ENCODE data around the gene WDR88. TPM values are rescaled to one million over a fixed set of nuclear protein-coding genes. Genes with fewer than 3 reads are reported as not detected.

Gene WDR88
- total RNA-seq, 2 experiments from 2014 or later = 0.38 TPM; not detected in 1

DNA sequence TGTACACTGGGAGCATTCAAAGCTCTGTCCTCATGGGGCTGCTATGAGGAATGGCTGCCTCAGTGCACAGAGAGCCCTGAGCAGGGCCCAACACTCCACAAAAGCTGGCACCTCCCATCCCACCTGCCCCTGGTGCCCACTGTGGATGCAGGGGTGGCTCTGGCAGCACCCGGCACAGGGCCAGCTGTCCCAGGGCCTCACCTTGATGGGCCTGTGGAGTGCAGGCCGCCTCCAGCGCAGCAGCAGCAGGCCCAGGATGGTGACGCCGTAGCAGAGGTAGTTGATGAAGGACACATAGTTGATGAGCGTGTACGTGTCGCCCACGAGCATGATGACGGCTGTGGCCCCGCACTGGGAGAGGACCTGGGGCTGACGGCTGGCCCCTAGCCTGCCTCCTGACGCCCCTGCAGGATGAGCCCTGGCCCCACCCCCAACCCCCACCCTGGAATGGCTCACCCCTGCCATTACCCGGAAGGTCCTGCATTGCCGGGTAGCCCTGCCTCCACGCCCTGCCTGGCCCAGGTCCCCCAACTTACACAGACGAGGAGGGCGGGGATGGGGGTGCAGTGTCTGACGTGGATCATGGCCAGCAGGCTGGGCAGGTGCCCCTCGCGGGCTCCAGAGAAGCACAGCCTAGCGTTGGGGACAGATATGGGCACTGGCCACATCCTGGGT, 78.5 kb downstream of the WDR88 start:
- ChIA-PET POLR2A (no interaction called here), CTCF (ENCODE audit: unreplicated experiment) (no interaction called here)
- Histone ChIP-seq H3K4me3 (ENCODE audit: low read depth, low read length, poor library complexity, severe bottlenecking) (no peak overlapping the region), H3K9me2 (ENCODE audit: insufficient read depth, low read length) (no peaks in the 10 kb centered on the region), H3K4me1 (ENCODE audit: insufficient read depth, low read length, poor library complexity, severe bottlenecking) (no peaks in the 10 kb centered on the region), H3K4me2 (ENCODE audit: low read length) (no peak overlapping the region), H3K27ac (ENCODE audit: low read depth, low read length, poor library complexity, severe bottlenecking) (no peak overlapping the region), H3K36me3 (ENCODE audit: insufficient read depth, low read length) (no peaks in the 10 kb centered on the region), H4K20me1 (ENCODE audit: insufficient read depth, low read length) (no peaks in the 10 kb centered on the region), H2AFZ (ENCODE audit: low read length) (no peak overlapping the region), H3K9me3 (ENCODE audit: low read length) (no peaks in the 10 kb centered on the region), H3K79me2 (ENCODE audit: insufficient read depth, low read depth, low read length) (no peaks in the 10 kb centered on the region)
- BruUV-seq (replicated peaks) = no TSS peak
- no peak for TF ChIP-seq EZH2phosphoT487 (IDR thresholded peaks at IDR 0.05; ENCODE audit: borderline replicate concordance, low read depth, low read length)
- TF ChIP-seq, protein P1, sequence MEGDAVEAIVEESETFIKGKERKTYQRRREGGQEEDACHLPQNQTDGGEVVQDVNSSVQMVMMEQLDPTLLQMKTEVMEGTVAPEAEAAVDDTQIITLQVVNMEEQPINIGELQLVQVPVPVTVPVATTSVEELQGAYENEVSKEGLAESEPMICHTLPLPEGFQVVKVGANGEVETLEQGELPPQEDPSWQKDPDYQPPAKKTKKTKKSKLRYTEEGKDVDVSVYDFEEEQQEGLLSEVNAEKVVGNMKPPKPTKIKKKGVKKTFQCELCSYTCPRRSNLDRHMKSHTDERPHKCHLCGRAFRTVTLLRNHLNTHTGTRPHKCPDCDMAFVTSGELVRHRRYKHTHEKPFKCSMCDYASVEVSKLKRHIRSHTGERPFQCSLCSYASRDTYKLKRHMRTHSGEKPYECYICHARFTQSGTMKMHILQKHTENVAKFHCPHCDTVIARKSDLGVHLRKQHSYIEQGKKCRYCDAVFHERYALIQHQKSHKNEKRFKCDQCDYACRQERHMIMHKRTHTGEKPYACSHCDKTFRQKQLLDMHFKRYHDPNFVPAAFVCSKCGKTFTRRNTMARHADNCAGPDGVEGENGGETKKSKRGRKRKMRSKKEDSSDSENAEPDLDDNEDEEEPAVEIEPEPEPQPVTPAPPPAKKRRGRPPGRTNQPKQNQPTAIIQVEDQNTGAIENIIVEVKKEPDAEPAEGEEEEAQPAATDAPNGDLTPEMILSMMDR (conservative IDR thresholded peaks at IDR 0.05; ENCODE audit: low read length) = no peak
- intact Hi-C loops (cut with micrococcal nuclease; ENCODE audit: unreplicated experiment) = no loop called here
- no peak for DNase-seq (ENCODE audit: low spot score)

DNA sequence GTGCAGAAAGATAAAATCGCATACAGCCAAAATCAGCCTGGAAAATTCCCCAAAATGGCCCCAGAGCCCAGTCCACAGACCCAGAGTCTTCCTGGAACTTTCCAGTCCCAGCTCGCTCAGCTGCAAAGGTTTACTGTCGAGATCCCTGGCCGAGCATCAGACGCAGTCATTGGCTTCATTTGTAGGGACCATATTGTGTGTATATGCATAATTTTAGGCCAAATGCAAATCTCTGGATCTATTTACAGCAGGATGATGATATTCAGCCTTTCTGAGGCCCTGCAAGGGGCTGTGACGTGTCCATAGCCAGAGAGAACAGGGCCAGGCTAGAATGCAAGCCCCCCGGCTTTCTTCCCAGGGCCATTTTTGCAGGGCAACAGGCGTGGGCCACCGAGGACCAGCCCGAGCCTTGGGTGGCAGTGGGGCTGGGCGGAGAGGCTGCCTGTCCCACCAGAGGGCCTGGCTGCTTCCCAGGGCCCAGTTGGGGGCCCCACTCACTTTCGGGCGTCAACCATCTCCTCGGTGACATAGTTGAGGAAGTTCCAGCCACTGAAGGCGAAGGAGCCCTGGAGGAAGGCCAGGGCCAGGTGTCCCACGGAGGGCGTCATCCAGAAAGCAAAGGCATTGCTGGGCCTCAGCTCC, 80.0 kb downstream of the WDR88 start:
- Histone ChIP-seq H3K79me2 (ENCODE audit: insufficient read depth, low read depth, low read length) (no peaks in the 10 kb centered on the region), H2AFZ (ENCODE audit: low read length) (no peak overlapping the region), H3K4me2 (ENCODE audit: low read length) (no peak overlapping the region), H3K36me3 (ENCODE audit: insufficient read depth, low read length) (no peaks in the 10 kb centered on the region), H3K4me1 (ENCODE audit: insufficient read depth, low read length, poor library complexity, severe bottlenecking) (no peaks in the 10 kb centered on the region), H4K20me1 (ENCODE audit: insufficient read depth, low read length) (no peaks in the 10 kb centered on the region), H3K9me2 (ENCODE audit: insufficient read depth, low read length) (no peaks in the 10 kb centered on the region), H3K27ac (ENCODE audit: low read depth, low read length, poor library complexity, severe bottlenecking) (no peak overlapping the region), H3K9me3 (ENCODE audit: low read length) (no peaks in the 10 kb centered on the region), H3K4me3 (ENCODE audit: low read depth, low read length, poor library complexity, severe bottlenecking) (no peak overlapping the region)
- intact Hi-C loops (cut with micrococcal nuclease; ENCODE audit: unreplicated experiment) = no loop called here
- POLR2A ChIA-PET = no interaction called here
- BruUV-seq (replicated peaks) = no TSS peak
- TF ChIP-seq EZH2phosphoT487 (IDR thresholded peaks at IDR 0.05; ENCODE audit: borderline replicate concordance, low read depth, low read length) = no peak
- TF ChIP-seq, protein P1 (conservative IDR thresholded peaks at IDR 0.05; ENCODE audit: low read length) = no peak
- DNase-seq (ENCODE audit: low spot score) = no peak
- CTCF ChIA-PET (ENCODE audit: unreplicated experiment) = no interaction called here

Data from OCI-LY7 (cell line).